HCT116 (cell line): ENCODE data around the gene TATDN2. TPM values are rescaled to one million over a fixed set of nuclear protein-coding genes. Genes with fewer than 3 reads are reported as not detected.
"Not testable (repeated sequence)": the region's sequence is repeated elsewhere in the genome, so short reads cannot be mapped to it uniquely, and the experiment has no call there.

Source experiments
- ATAC-seq: fragments of 200-7000 bp; cut with Tn5 transposase; 2 replicates; pipeline ENCODE4 v1.9.1; 2020; ENCODE audit warnings: mild to moderate bottlenecking, moderate library complexity
- BruUV-seq: library from RNA; stranded (reverse); fragments of 400-500 nt; replicated peaks from 2 replicates; lab custom pipeline; 2021; lab: Mats Ljungman, UMichigan
- CTCF ChIA-PET: fragments of 300-600 bp; sonication (Branson Sonifier 250); formaldehyde crosslinking; loops from one replicate; lab custom pipeline; 2021; ENCODE audit warnings: antibody characterized with exemption; lab: Charles Lee
- POLR2A ChIA-PET: fragments of 300-600, 350-600 bp; sonication (Branson Sonifier 250); formaldehyde crosslinking; loops from one replicate; lab custom pipeline; 2021; ENCODE audit warnings: antibody characterized with exemption; lab: Charles Lee
- RAD21 ChIA-PET, 2 experiments: fragments of 300-600 bp; sonication (Branson Sonifier 250); formaldehyde crosslinking; loops; one replicate each; lab custom pipeline; 2023; ENCODE audit warnings: low total read pairs in 2 of 2; ENCODE audit not compliant: uncharacterized antibody in 2 of 2, unreplicated experiment in 2 of 2, low non-redundant PET in 1 of 2; lab: Charles Lee
- DNase-seq: peaks from one replicate; pipeline ENCODE4 v3.0.0-alpha.2; 2010; ENCODE audit warnings: low read depth, low spot score
- H2AFZ ChIP-seq: fragments of 200-600 bp; shearing (Covaris generic), sonication (generic); 2 replicates; pipeline ENCODE4 v1.6.1; 2017; ENCODE audit warnings: low read depth, mixed run types, mixed read lengths, antibody characterized with exemption, low read length; ENCODE audit not compliant: poor library complexity, severe bottlenecking
- H3K27ac ChIP-seq: 2 replicates; pipeline ENCODE4 v1.5.1; 2012; ENCODE audit warnings: low read depth, low read length
- H3K27me3 ChIP-seq: fragments of 200-600 bp; sonication (generic); 2 replicates; pipeline ENCODE4 v1.6.1; 2016; ENCODE audit warnings: mixed run types, low read length, mixed read lengths; ENCODE audit not compliant: insufficient read depth
- H3K36me3 ChIP-seq, 2 experiments: fragments of 200-500 bp in 1 of 2; fragments of 200-600 bp in 1 of 2; sonication (Bioruptor generic) in 1 of 2; sonication (generic) in 1 of 2; 2 replicates each; pipeline versions ENCODE4 v1.5.1 to v1.6.1; 2014 to 2016; ENCODE audit warnings: low read length in 2 of 2, inconsistent platforms in 1 of 2, mixed read lengths in 1 of 2, mixed run types in 1 of 2; ENCODE audit not compliant: insufficient read depth in 2 of 2, control insufficient read depth in 1 of 2
- H3K4me1 ChIP-seq, 2 experiments: fragments of 200-600 bp in 1 of 2; sonication (generic) in 1 of 2; 2 replicates each; pipeline versions ENCODE4 v1.5.1 to v1.6.1; 2012 to 2017; ENCODE audit warnings: low read length in 2 of 2, inconsistent platforms in 1 of 2, mild to moderate bottlenecking in 1 of 2, mixed read lengths in 1 of 2, mixed run types in 1 of 2, moderate library complexity in 1 of 2; ENCODE audit not compliant: insufficient read depth in 2 of 2, control insufficient read depth in 1 of 2
- H3K4me2 ChIP-seq: fragments of 200-600 bp; sonication (generic); 2 replicates; pipeline ENCODE4 v1.6.1; 2017; ENCODE audit warnings: mixed run types, low read length, mixed read lengths
- H3K4me3 ChIP-seq, 2 experiments: fragments of 200-600 bp in 1 of 2; sonication (generic) in 1 of 2; replicated peaks in 1 of 2; 2 replicates each; pipeline ENCODE4 v1.5.1; 2011 to 2016; ENCODE audit warnings: low read length in 2 of 2, control low read depth in 1 of 2, low read depth in 1 of 2, mild to moderate bottlenecking in 1 of 2, mixed read lengths in 1 of 2, mixed run types in 1 of 2
- H3K79me2 ChIP-seq: fragments of 200-600 bp; sonication (generic); 2 replicates; pipeline ENCODE4 v1.6.1; 2017; ENCODE audit warnings: mild to moderate bottlenecking, mixed run types, low read length, moderate library complexity, mixed read lengths; ENCODE audit not compliant: insufficient read depth
- H3K9ac ChIP-seq: fragments of 200-600 bp; sonication (generic); 2 replicates; pipeline ENCODE4 v1.6.1; 2016; ENCODE audit warnings: low read length, mixed read lengths
- H3K9me2 ChIP-seq: fragments of 200-600 bp; sonication (generic), shearing (Covaris generic); 2 replicates; pipeline ENCODE4 v1.6.1; 2017; ENCODE audit warnings: mixed run types, mild to moderate bottlenecking, moderate library complexity; ENCODE audit not compliant: insufficient read depth
- H3K9me3 ChIP-seq, 2 experiments: fragments of 200-500 bp in 1 of 2; fragments of 200-600 bp in 1 of 2; sonication (Bioruptor generic) in 1 of 2; sonication (generic) in 1 of 2; 2 replicates each; pipeline ENCODE4 v1.6.1; 2014 to 2017; ENCODE audit warnings: low read length in 2 of 2, mixed read lengths in 2 of 2, inconsistent platforms in 1 of 2, low read depth in 1 of 2, mild to moderate bottlenecking in 1 of 2, mixed run types in 1 of 2, moderate library complexity in 1 of 2; ENCODE audit not compliant: control insufficient read depth in 1 of 2, insufficient read depth in 1 of 2
- H4K20me1 ChIP-seq: fragments of 200-600 bp; sonication (generic), shearing (Covaris generic); 2 replicates; pipeline ENCODE4 v1.6.1; 2017; ENCODE audit warnings: mixed run types, mild to moderate bottlenecking, moderate library complexity; ENCODE audit not compliant: insufficient read depth
- CBX3 ChIP-seq: IDR thresholded peaks from 2 replicates; pipeline ENCODE4 v1.6.1; 2012; ENCODE audit warnings: low read depth
- CEBPB ChIP-seq: IDR thresholded peaks from 2 replicates; pipeline ENCODE4 v1.6.1; 2012; ENCODE audit warnings: low read depth
- EGR1 ChIP-seq: IDR thresholded peaks from 2 replicates; pipeline ENCODE4 v1.6.1; 2012; ENCODE audit warnings: low read depth
- EZH2 ChIP-seq: fragments of 200-600 bp; sonication (generic); IDR thresholded peaks from 2 replicates; pipeline ENCODE4 v1.6.1; 2017; ENCODE audit warnings: antibody characterized with exemption, mixed run types
- EZH2phosphoT487 ChIP-seq: fragments of 200-600 bp; IDR thresholded peaks from 2 replicates; pipeline ENCODE4 v1.6.1; 2018; ENCODE audit warnings: antibody characterized with exemption, borderline replicate concordance
- FOSL1 ChIP-seq: IDR thresholded peaks from 2 replicates; pipeline ENCODE4 v1.6.1; 2012; ENCODE audit warnings: low read depth
- JUND ChIP-seq: IDR thresholded peaks from 2 replicates; pipeline ENCODE4 v1.6.1; 2012
- MAX ChIP-seq: IDR thresholded peaks from 2 replicates; pipeline ENCODE4 v1.6.1; 2012
- RAD21 ChIP-seq: IDR thresholded peaks from 2 replicates; pipeline ENCODE4 v1.6.1; 2012; ENCODE audit warnings: low read depth, mild to moderate bottlenecking
- REST ChIP-seq: IDR thresholded peaks from 2 replicates; pipeline ENCODE4 v1.6.1; 2012; ENCODE audit warnings: low read depth
- SIN3A ChIP-seq: IDR thresholded peaks from 2 replicates; pipeline ENCODE4 v1.6.1; 2012; ENCODE audit warnings: low read depth
- SRF ChIP-seq: IDR thresholded peaks from 2 replicates; pipeline ENCODE4 v1.6.1; 2012; ENCODE audit warnings: low read depth
- TCF7L2 ChIP-seq: IDR thresholded peaks from 2 replicates; pipeline ENCODE4 v1.7.0; 2011; ENCODE audit warnings: borderline replicate concordance, inconsistent platforms; ENCODE audit not compliant: insufficient read depth, insufficient read length; ENCODE audit errors: extremely low read depth
- YY1 ChIP-seq: IDR thresholded peaks from 2 replicates; pipeline ENCODE4 v1.6.1; 2011; ENCODE audit warnings: low read length, low read depth, moderate library complexity, mild to moderate bottlenecking; ENCODE audit not compliant: insufficient replicate concordance; ENCODE audit errors: extremely low read depth
- ZFX ChIP-seq: fragments of 450-650 bp; IDR thresholded peaks from 2 replicates; pipeline ENCODE4 v1.6.1; 2017
- ZNF274 ChIP-seq: fragments of 200-500 bp; sonication (Bioruptor generic); IDR thresholded peaks from 2 replicates; pipeline ENCODE4 v1.6.1; 2014; ENCODE audit warnings: mild to moderate bottlenecking, low read depth, low read length, inconsistent platforms
- intact Hi-C: fragments of 100-400 bp; cut with micrococcal nuclease; formaldehyde crosslinking; loops from 2 replicates; pipeline ENCODE4 v1.10.0; 2022
- total RNA-seq: library from RNA; stranded (reverse); gene quantifications from one replicate; pipeline ENCODE4 v1.2.1, GENCODE V29; 2021; ENCODE audit not compliant: unreplicated experiment
- TF ChIP-seq, protein P1 (sequence below): IDR thresholded peaks from 2 replicates; pipeline ENCODE4 v1.6.1; 2011; ENCODE audit warnings: mild to moderate bottlenecking, low read length, moderate library complexity; ENCODE audit not compliant: insufficient replicate concordance; ENCODE audit errors: extremely low read depth

The TATDN2 gene
- total RNA-seq, 1 experiment from 2014 or later = 26.8 TPM

DNA sequence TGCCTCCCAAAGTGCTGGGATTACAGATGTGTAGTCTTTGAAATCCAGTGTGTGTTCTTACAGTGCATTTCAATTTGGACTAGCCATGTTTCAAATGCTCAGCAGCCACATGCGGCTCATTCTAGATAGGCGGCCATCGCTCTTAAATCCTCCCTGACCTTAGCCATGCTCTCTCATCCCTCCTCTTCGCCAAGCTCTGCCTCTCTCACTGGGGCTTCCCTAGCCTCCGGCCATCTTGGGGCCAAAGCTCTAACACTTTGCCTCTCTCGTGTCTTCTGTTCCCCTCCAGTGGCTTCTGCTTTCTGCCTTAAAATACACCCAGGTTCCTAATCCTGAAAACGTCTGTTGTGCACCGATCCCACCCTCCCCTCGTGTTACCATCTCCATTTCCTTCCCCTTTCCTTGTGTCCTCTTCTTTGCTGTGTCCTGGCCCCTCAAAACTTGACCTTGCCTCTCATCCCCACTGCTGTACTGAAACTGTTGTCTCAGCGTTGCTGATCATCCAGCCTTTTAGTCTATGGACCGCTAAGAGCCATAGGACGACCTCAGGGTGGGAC lies 45.8 kb downstream of the TATDN2 start:
- no TSS peak for BruUV-seq
- Histone ChIP-seq H3K4me2 (no peak overlapping the region), H3K79me2 (no peaks in the 10 kb centered on the region), H3K9me3 (no peaks in the 10 kb centered on the region), H3K36me3 (no peaks in the 10 kb centered on the region), H3K9ac (no peak overlapping the region), H3K27ac (no peak overlapping the region), H3K9me2 (no peaks in the 10 kb centered on the region), H2AFZ (no peak overlapping the region), H3K4me1 (no peaks in the 10 kb centered on the region), H3K4me3 (no peak overlapping the region), H3K27me3 (no peaks in the 10 kb centered on the region), H4K20me1 (no peaks in the 10 kb centered on the region)
- ChIA-PET RAD21 (no interaction called here), POLR2A (no interaction called here), CTCF (no interaction called here)
- ATAC-seq (no peak), DNase-seq (no peak)
- TF ChIP-seq EGR1 = no peak
- TF ChIP-seq EZH2phosphoT487 = no peak
- TF ChIP-seq FOSL1 = no peak
- TF ChIP-seq RAD21 = no peak
- TF ChIP-seq ZFX = no peak
- no peak for TF ChIP-seq TCF7L2
- TF ChIP-seq MAX = no peak
- TF ChIP-seq JUND = no peak
- TF ChIP-seq ZNF274 = no peak
- no peak for TF ChIP-seq SIN3A
- no peak for TF ChIP-seq CBX3
- no peak for TF ChIP-seq SRF
- TF ChIP-seq, protein P1, sequence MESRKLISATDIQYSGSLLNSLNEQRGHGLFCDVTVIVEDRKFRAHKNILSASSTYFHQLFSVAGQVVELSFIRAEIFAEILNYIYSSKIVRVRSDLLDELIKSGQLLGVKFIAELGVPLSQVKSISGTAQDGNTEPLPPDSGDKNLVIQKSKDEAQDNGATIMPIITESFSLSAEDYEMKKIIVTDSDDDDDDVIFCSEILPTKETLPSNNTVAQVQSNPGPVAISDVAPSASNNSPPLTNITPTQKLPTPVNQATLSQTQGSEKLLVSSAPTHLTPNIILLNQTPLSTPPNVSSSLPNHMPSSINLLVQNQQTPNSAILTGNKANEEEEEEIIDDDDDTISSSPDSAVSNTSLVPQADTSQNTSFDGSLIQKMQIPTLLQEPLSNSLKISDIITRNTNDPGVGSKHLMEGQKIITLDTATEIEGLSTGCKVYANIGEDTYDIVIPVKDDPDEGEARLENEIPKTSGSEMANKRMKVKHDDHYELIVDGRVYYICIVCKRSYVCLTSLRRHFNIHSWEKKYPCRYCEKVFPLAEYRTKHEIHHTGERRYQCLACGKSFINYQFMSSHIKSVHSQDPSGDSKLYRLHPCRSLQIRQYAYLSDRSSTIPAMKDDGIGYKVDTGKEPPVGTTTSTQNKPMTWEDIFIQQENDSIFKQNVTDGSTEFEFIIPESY = no peak
- no peak for TF ChIP-seq YY1
- TF ChIP-seq CEBPB = no peak
- no peak for TF ChIP-seq REST
- TF ChIP-seq EZH2 = no peak
- intact Hi-C loops = no loop called here

GRCh38 chr3:10298064-10298463 lies 49.8 kb downstream of the TATDN2 start:
- not testable (repeated sequence) for ATAC-seq

More at GRCh38 chr3:10298064-10298463, 49.8 kb downstream of the TATDN2 start:
- H2AFZ ChIP-seq, RAD21 ChIA-PET, H3K4me2 ChIP-seq, POLR2A ChIA-PET, H3K9me3 ChIP-seq, H4K20me1 ChIP-seq, H3K9ac ChIP-seq, H3K27me3 ChIP-seq, BruUV-seq, H3K9me2 ChIP-seq, CTCF ChIA-PET, DNase-seq, intact Hi-C loops, H3K27ac ChIP-seq, H3K79me2 ChIP-seq, H3K4me1 ChIP-seq, H3K4me3 ChIP-seq: not testable (repeated sequence)
- peaks cover 21 to 24% of the 10 kb centered on the region in 2 experiments for H3K36me3 ChIP-seq
